H1 (cell line): ENCODE results near the gene FIZ1. TPM values are rescaled to one million over a fixed set of nuclear protein-coding genes. Genes with fewer than 3 reads are reported as not detected.

ENCODE experiments used
- CTCF ChIA-PET: fragments of 300-600 bp; sonication (Branson Sonifier 250); formaldehyde crosslinking; loops from one replicate; lab custom pipeline; 2021; ENCODE audit not compliant: partially characterized antibody; lab: Charles Lee
- POLR2A ChIA-PET: fragments of 300-600 bp; sonication (Branson Sonifier 250); formaldehyde crosslinking; loops from one replicate; lab custom pipeline; 2021; ENCODE audit warnings: inconsistent platforms; ENCODE audit not compliant: partially characterized antibody; lab: Charles Lee
- DNase-seq, 2 experiments: peaks; one replicate each; pipeline versions ENCODE4 v3.0.0 to v3.0.0-alpha.2; 2010 to 2022; ENCODE audit warnings: low spot score in 2 of 2, low read depth in 1 of 2, mixed read lengths in 1 of 2
- FAIRE-seq: peaks from 2 replicates; lab custom pipeline; 2011; peaks lifted over from hg19 to GRCh38; lab: Jason Lieb, UNC
- H2AFZ ChIP-seq: 2 replicates; pipeline ENCODE4 v1.8.1; 2012; ENCODE audit warnings: low read length, inconsistent platforms
- H2AK5ac ChIP-seq: 2 replicates; pipeline ENCODE4 v1.6.1; 2013; ENCODE audit warnings: low read depth, low read length
- H2BK120ac ChIP-seq: replicated peaks from 2 replicates; pipeline ENCODE3; 2013; ENCODE audit warnings: low read depth, low read length, inconsistent platforms
- H2BK12ac ChIP-seq: 2 replicates; pipeline ENCODE4 v1.6.1; 2013; ENCODE audit warnings: low read depth, low read length
- H2BK15ac ChIP-seq: 2 replicates; pipeline ENCODE4 v1.6.1; 2013; ENCODE audit warnings: low read length
- H2BK20ac ChIP-seq: 2 replicates; pipeline ENCODE4 v1.6.1; 2013; ENCODE audit warnings: low read length
- H2BK5ac ChIP-seq: 2 replicates; pipeline ENCODE4 v1.6.1; 2013; ENCODE audit warnings: low read depth, low read length
- H3K14ac ChIP-seq: 2 replicates; pipeline ENCODE4 v1.6.1; 2013; ENCODE audit warnings: inconsistent platforms; ENCODE audit not compliant: insufficient read length
- H3K18ac ChIP-seq: 2 replicates; pipeline ENCODE4 v1.6.1; 2013; ENCODE audit warnings: low read length; ENCODE audit errors: extremely low read depth
- H3K23ac ChIP-seq: 2 replicates; pipeline ENCODE4 v1.6.1; 2013; ENCODE audit warnings: inconsistent platforms; ENCODE audit not compliant: insufficient read length
- H3K23me2 ChIP-seq: 2 replicates; pipeline ENCODE4 v1.6.1; 2013; ENCODE audit warnings: low read depth, low read length
- H3K27ac ChIP-seq: 2 replicates; pipeline ENCODE4 v1.6.1; 2011; ENCODE audit warnings: low read depth, low read length, inconsistent platforms
- H3K27me3 ChIP-seq, 4 experiments: replicated peaks in 1 of 4; 1 replicate in 1 of 4; 2 replicates in 3 of 4; pipeline versions ENCODE4 v1.6.1 to v1.8.1; 2011 to 2013; ENCODE audit warnings: low read length in 3 of 4, mild to moderate bottlenecking in 3 of 4, inconsistent platforms in 2 of 4, mixed read lengths in 2 of 4, moderate library complexity in 1 of 4; ENCODE audit not compliant: control insufficient read depth in 3 of 4, insufficient read depth in 3 of 4; ENCODE audit errors: extremely low read depth in 1 of 4
- H3K36me3 ChIP-seq, 4 experiments: 2 replicates each; pipeline versions ENCODE4 v1.6.1 to v1.8.1; 2011 to 2013; ENCODE audit warnings: mild to moderate bottlenecking in 4 of 4, low read length in 3 of 4, moderate library complexity in 2 of 4, control low read depth in 1 of 4, inconsistent platforms in 1 of 4; ENCODE audit not compliant: insufficient read depth in 4 of 4, control insufficient read depth in 2 of 4
- H3K4ac ChIP-seq: replicated peaks from 2 replicates; pipeline ENCODE3; 2013; ENCODE audit warnings: low read length, low read depth, mixed read lengths, inconsistent platforms; ENCODE audit not compliant: insufficient read length
- H3K4me1 ChIP-seq, 4 experiments: replicated peaks in 1 of 4; 1 replicate in 1 of 4; 2 replicates in 3 of 4; pipeline versions ENCODE4 v1.6.1 to v1.8.1; 2011 to 2013; ENCODE audit warnings: low read length in 3 of 4, inconsistent platforms in 2 of 4, mixed read lengths in 1 of 4; ENCODE audit not compliant: insufficient read depth in 4 of 4, control insufficient read depth in 3 of 4
- H3K4me2 ChIP-seq, 2 experiments: 2 replicates each; pipeline versions ENCODE4 v1.6.1 to v1.8.1; 2011 to 2013; ENCODE audit warnings: low read depth in 2 of 2, low read length in 2 of 2, control low read depth in 1 of 2, inconsistent platforms in 1 of 2, mild to moderate bottlenecking in 1 of 2; ENCODE audit not compliant: insufficient read depth in 1 of 2
- H3K4me3 ChIP-seq, 4 experiments: fragments of 200-600, 300-600 bp in 1 of 4; sonication (generic), shearing (Covaris generic), sonication (Bioruptor Twin) in 1 of 4; 2 replicates each; pipeline versions ENCODE4 v1.5.1 to v1.8.1; 2011 to 2016; ENCODE audit warnings: low read length in 4 of 4, low read depth in 3 of 4, control low read depth in 2 of 4, inconsistent platforms in 2 of 4, mild to moderate bottlenecking in 2 of 4, mixed read lengths in 1 of 4, moderate library complexity in 1 of 4; ENCODE audit not compliant: insufficient read depth in 2 of 4; ENCODE audit errors: extremely low read depth in 1 of 4
- H3K56ac ChIP-seq: replicated peaks from 2 replicates; pipeline ENCODE3; 2013; ENCODE audit warnings: low read depth, mild to moderate bottlenecking, mixed read lengths, low read length, inconsistent platforms; ENCODE audit not compliant: insufficient read length
- H3K79me1 ChIP-seq: 2 replicates; pipeline ENCODE4 v1.6.1; 2013; ENCODE audit warnings: low read depth, low read length, control low read depth
- H3K79me2 ChIP-seq, 2 experiments: 2 replicates each; pipeline versions ENCODE4 v1.6.1 to v1.8.1; 2012 to 2013; ENCODE audit warnings: low read length in 2 of 2, mild to moderate bottlenecking in 2 of 2, inconsistent platforms in 1 of 2; ENCODE audit not compliant: insufficient read depth in 2 of 2, control insufficient read depth in 1 of 2
- H3K9ac ChIP-seq, 4 experiments: replicated peaks in 1 of 4; 1 replicate in 1 of 4; 2 replicates in 3 of 4; pipeline versions ENCODE4 v1.6.1 to v1.8.1; 2011 to 2013; ENCODE audit warnings: low read depth in 3 of 4, low read length in 3 of 4, control low read depth in 2 of 4, mild to moderate bottlenecking in 2 of 4, moderate library complexity in 2 of 4, inconsistent platforms in 1 of 4; ENCODE audit errors: extremely low read depth in 1 of 4
- H3K9me3 ChIP-seq, 2 experiments: 2 replicates each; pipeline versions ENCODE4 v1.6.1 to v1.8.1; 2012 to 2013; ENCODE audit warnings: mild to moderate bottlenecking in 2 of 2, moderate library complexity in 2 of 2, control low read depth in 1 of 2, inconsistent platforms in 1 of 2, low read depth in 1 of 2, low read length in 1 of 2, mixed read lengths in 1 of 2; ENCODE audit not compliant: insufficient read depth in 2 of 2
- H4K20me1 ChIP-seq, 2 experiments: replicated peaks in 1 of 2; 2 replicates each; pipeline versions ENCODE3 to v1.8.1; 2011 to 2013; ENCODE audit warnings: inconsistent platforms in 2 of 2, low read length in 2 of 2, mild to moderate bottlenecking in 1 of 2; ENCODE audit not compliant: insufficient read depth in 2 of 2, control insufficient read depth in 1 of 2
- H4K5ac ChIP-seq: 2 replicates; pipeline ENCODE4 v1.6.1; 2013; ENCODE audit warnings: low read length, low read depth, mixed read lengths, inconsistent platforms; ENCODE audit not compliant: insufficient read length
- H4K8ac ChIP-seq: 2 replicates; pipeline ENCODE4 v1.8.0; 2013; ENCODE audit warnings: mild to moderate bottlenecking, moderate library complexity, low read length, inconsistent platforms; ENCODE audit not compliant: insufficient read depth; ENCODE audit errors: extremely low read depth
- H4K91ac ChIP-seq: replicated peaks from 2 replicates; pipeline ENCODE3; 2013; ENCODE audit warnings: low read length, mixed read lengths, inconsistent platforms; ENCODE audit not compliant: insufficient read length
- CTCF ChIP-seq, 3 experiments: IDR thresholded peaks; 1 replicate in 2 of 3; 2 replicates in 1 of 3; pipeline versions ENCODE4 v1.5.1 to v1.6.1; 2011; ENCODE audit warnings: low read length in 3 of 3, mild to moderate bottlenecking in 3 of 3, inconsistent platforms in 2 of 3, low read depth in 1 of 3, moderate library complexity in 1 of 3; ENCODE audit not compliant: insufficient read depth in 1 of 3; ENCODE audit errors: control extremely low read depth in 1 of 3
- EZH2 ChIP-seq: fragments of 200-600 bp; sonication (generic); IDR thresholded peaks from 2 replicates; pipeline ENCODE4 v1.7.1; 2012; ENCODE audit warnings: low read depth, mild to moderate bottlenecking, moderate library complexity, low read length, inconsistent platforms; ENCODE audit not compliant: severe bottlenecking
- GABPA ChIP-seq: IDR thresholded peaks from 2 replicates; pipeline ENCODE4 v1.6.1; 2011; ENCODE audit warnings: mild to moderate bottlenecking, low read length, moderate library complexity, borderline replicate concordance; ENCODE audit not compliant: insufficient read depth
- PHF8 ChIP-seq: fragments of 200-600 bp; sonication (generic); conservative IDR thresholded peaks from 2 replicates; pipeline ENCODE4 v1.7.1; 2012; ENCODE audit warnings: low read depth, mild to moderate bottlenecking, inconsistent platforms, low read length, moderate library complexity
- POU5F1 ChIP-seq: IDR thresholded peaks from 2 replicates; pipeline ENCODE4 v1.6.1; 2011; ENCODE audit warnings: low read depth, mild to moderate bottlenecking, low read length, moderate library complexity
- SAP30 ChIP-seq: fragments of 300-600 bp; sonication (generic); IDR thresholded peaks from 2 replicates; pipeline ENCODE4 v1.7.1; 2012; ENCODE audit warnings: low read length, moderate library complexity, mild to moderate bottlenecking, inconsistent platforms; ENCODE audit not compliant: insufficient read depth, insufficient replicate concordance
- SRF ChIP-seq: IDR thresholded peaks from 2 replicates; pipeline ENCODE4 v1.6.1; 2011; ENCODE audit warnings: mild to moderate bottlenecking, low read depth, low read length, moderate library complexity
- WGBS, 2 experiments: shearing (Covaris generic) in 1 of 2; methylation state at CpG; one replicate each; pipeline versions ENCODE4 v1.1.6 to v1.1.7; 2013 to 2015; ENCODE audit warnings: low lambda C conversion rate in 2 of 2, mixed read lengths in 2 of 2, inconsistent platforms in 1 of 2, low coverage in 1 of 2, missing lambda C conversion rate in 1 of 2; ENCODE audit not compliant: insufficient replicate concordance in 2 of 2, insufficient coverage in 1 of 2, insufficient read length in 1 of 2; ENCODE audit errors: extremely low coverage in 1 of 2, missing lambda C conversion rate in 1 of 2; 5-methylcytosine and 5-hydroxymethylcytosine counted together
- polyA plus RNA-seq, 7 experiments: library from polyadenylated mRNA; depleted of rRNA in 3 of 7; stranded (reverse) in 5 of 7; unstranded in 2 of 7; fragments of >200 nt in 5 of 7; fragments of 200-250 nt in 2 of 7; gene quantifications; 1 replicate in 5 of 7; 2 replicates in 1 of 7; 4 replicates in 1 of 7; pipeline versions ENCODE4 v1.2.1 to v1.2.3, GENCODE V29; 2011 to 2013; ENCODE audit warnings: missing spikeins in 2 of 7, mixed read lengths in 2 of 7
- total RNA-seq: library from RNA; stranded (reverse); fragmentation: NEBNext Ultra II Directional; extraction: Animal tissue kit (Norgen Biotek cat#: 25700); gene quantifications from 2 replicates; pipeline ENCODE4 v1.2.1, GENCODE V29; 2021

FIZ1 gene
- total and polyA plus RNA-seq, 2 of the 8 experiments (the other 6 are each of a cell fraction or from before 2014, with no cell fraction given): 9.1 to 18.5 TPM

- Histone ChIP-seq H2BK120ac (peak within 1 kb of the TSS; percentile 86), H3K9me3 (no peaks in the 10 kb centered on the region), H3K4me1 (peaks cover 0 to 14% (median 8%) of the 10 kb centered on the region in 4 experiments; a peak in 6 of 7 replicates), H3K27ac (peak within 1 kb of the TSS; percentile 80), H2AK5ac (no peak within 1 kb of the TSS), H2BK5ac (peak within 1 kb of the TSS; percentile 96), H3K4me2 (peak within 1 kb of the TSS; percentile 61 to 93), H4K20me1 (peaks cover 2 to 19% of the 10 kb centered on the region in 2 experiments), H3K79me2 (peaks cover 0 to 10% of the 10 kb centered on the region in 2 experiments; a peak in 2 of 4 replicates), H4K5ac (peak within 1 kb of the TSS; percentile 96), H3K14ac (peak within 1 kb of the TSS; percentile 1), H3K18ac (peak within 1 kb of the TSS; percentile 98), H2BK20ac (peak within 1 kb of the TSS; percentile 66; the same call in 1 of the 2 replicates), H4K91ac (peak within 1 kb of the TSS; percentile 98), H4K8ac (peak within 1 kb of the TSS; percentile 83), H2BK15ac (peak within 1 kb of the TSS; percentile 95; the same call in 1 of the 2 replicates), H3K36me3 (peaks cover 0 to 3% (median 0%) of the 10 kb centered on the region in 4 experiments; a peak in 1 of 8 replicates), H3K79me1 (peaks cover 5% of the 10 kb centered on the region), H3K9ac (peak within 1 kb of the TSS; percentile 59 to 66 (median 62)), H3K23ac (no peak within 1 kb of the TSS), H2AFZ (no peak within 1 kb of the TSS; the same call in 1 of the 2 replicates), H3K23me2 (peaks cover 13% of the 10 kb centered on the region), H3K56ac (peak within 1 kb of the TSS; percentile 95), H3K4me3 (peak within 1 kb of the TSS; percentile 54 to 93 (median 88)), H3K27me3 (no peaks in the 10 kb centered on the region), H2BK12ac (0 out of 2 replicates have a peak within 1 kb of the TSS, but pooled peaks have one; percentile 80), H3K4ac (peak within 1 kb of the TSS; percentile 74)
- WGBS, 2 experiments: 4% methylated on average over 18 of the region's 44 CpGs; no CpG with 5 or more reads in 1 of the 2 experiments
- POLR2A ChIA-PET: interaction anchor here (0.6 to 3.6 kb wide), 15 partner anchors 11 to 121 kb away, joined by 3 to 25 read pairs (median 4); partner anchors contain the start of genes NAT14, U2AF2, ZNF579 and ZNF784
- DNase-seq (peak in 1 of 2 experiments; percentile 72), FAIRE-seq (peak; percentile 74)
- CTCF ChIA-PET: interaction anchor here (0.6 to 2.3 kb wide), 28 partner anchors 9 to 447 kb away, joined by 3 to 22 read pairs (median 5); partner anchors contain the start of genes NAT14 and ZNF784
- peak; percentile 68 to 80 (median 73) for TF ChIP-seq CTCF (IDR thresholded peaks at IDR 0.05; ENCODE audit: control extremely low read depth in 1 of 3, insufficient read depth in 1 of 3, low read depth in 1 of 3, low read length in 3 of 3)
- no peak for TF ChIP-seq POU5F1
- no peak for TF ChIP-seq EZH2
- peak; percentile 68 for TF ChIP-seq PHF8
- no peak for TF ChIP-seq SRF
- TF ChIP-seq GABPA: no peak
- peak; percentile 65 for TF ChIP-seq SAP30
These were observed 6.5 kb upstream of the FIZ1 start, which contains the start of gene ZNF865 for GRCh38 chr19:55605637-55606470. Gene ZNF865 (plus strand): TSS chr19:55605647. CDS start chr19:55613619, 7,972 bp downstream.
